Measurements from ENCODE around the gene HIF3A. TPM values are rescaled to one million over a fixed set of nuclear protein-coding genes. Genes with fewer than 3 reads are reported as not detected.
A peak's percentile ranks its signal among the peaks of the same experiment; 100 is the strongest.

HIF3A gene
- total RNA-seq, 4 donors from 2014 or later: 49.1 to 88.3 (median 66.0) TPM

GRCh38 chr19:46279177-46279576 lies 17.7 kb upstream of the HIF3A start:
- Histone ChIP-seq H3K27ac (no peak overlapping the region), H3K9me3 (no peaks in the 10 kb centered on the region), H3K27me3 (no peaks in the 10 kb centered on the region), H3K36me3 (no peaks in the 10 kb centered on the region), H3K4me3 (replicated peaks in 1 of 3) (no peak overlapping the region), H3K4me1 (no peaks in the 10 kb centered on the region)
- TF ChIP-seq CTCF (IDR thresholded peaks at IDR 0.05) (no peak), POLR2A (IDR thresholded peaks at IDR 0.05) (no peak)
- intact Hi-C loops (cut with DNase I): no loop called here
- 82 to 86% methylated on average over 7 of the region's 7 CpGs for WGBS, 2 donors
- no peak for DNase-seq

GRCh38 chr19:46283771-46284170 lies 13.1 kb upstream of the HIF3A start:
- Histone ChIP-seq H3K27ac (peak overlapping the region in 1 of 3 donors; percentile 17), H3K27me3 (no peaks in the 10 kb centered on the region), H3K9me3 (no peaks in the 10 kb centered on the region), H3K4me3 (replicated peaks in 1 of 3) (no peak overlapping the region), H3K36me3 (no peaks in the 10 kb centered on the region), H3K4me1 (no peaks in the 10 kb centered on the region)
- no peak for TF ChIP-seq POLR2A (IDR thresholded peaks at IDR 0.05)
- no peak for TF ChIP-seq CTCF (IDR thresholded peaks at IDR 0.05)
- WGBS, 2 donors: 53 to 68% methylated on average over 4 of the region's 4 CpGs
- DNase-seq: no peak
- intact Hi-C loops (cut with DNase I): loop anchor here (10.0 kb wide), 3 partner anchors 61 to 201 kb away; partner anchors contain the start of gene PPP5C

GRCh38 chr19:46284635-46285034 lies 12.2 kb upstream of the HIF3A start:
- Histone ChIP-seq H3K36me3 (no peaks in the 10 kb centered on the region), H3K9me3 (no peaks in the 10 kb centered on the region), H3K27ac (no peak overlapping the region), H3K4me3 (replicated peaks in 1 of 3) (no peak overlapping the region), H3K4me1 (no peaks in the 10 kb centered on the region), H3K27me3 (no peaks in the 10 kb centered on the region)
- DNase-seq: no peak
- intact Hi-C loops (cut with DNase I): loop anchor here (10.0 kb wide), 3 partner anchors 60 to 200 kb away; partner anchors contain the start of gene PPP5C
- WGBS, 2 donors: 73 to 75% methylated on average over 8 of the region's 9 CpGs
- TF ChIP-seq POLR2A (IDR thresholded peaks at IDR 0.05) (no peak), CTCF (IDR thresholded peaks at IDR 0.05) (no peak)

- Histone ChIP-seq H3K27ac (no peak overlapping the region), H3K4me1 (no peaks in the 10 kb centered on the region), H3K27me3 (no peaks in the 10 kb centered on the region), H3K4me3 (replicated peaks in 1 of 3) (no peak overlapping the region), H3K9me3 (no peaks in the 10 kb centered on the region), H3K36me3 (no peaks in the 10 kb centered on the region)
- no peak for DNase-seq
- TF ChIP-seq POLR2A (IDR thresholded peaks at IDR 0.05) (no peak), CTCF (IDR thresholded peaks at IDR 0.05) (no peak)
- WGBS, 2 donors: 66 to 69% methylated on average over 7 of the region's 7 CpGs
- intact Hi-C loops (cut with DNase I): loop anchor here (10.0 kb wide), 3 partner anchors 57 to 197 kb away; partner anchors contain the start of gene PPP5C
Observed at GRCh38 chr19:46287585-46287984, 9.3 kb upstream of the HIF3A start.

GRCh38 chr19:46288896-46289588 lies 7.8 kb upstream of the HIF3A start:
- Histone ChIP-seq H3K36me3 (no peaks in the 10 kb centered on the region), H3K27ac (peak overlapping the region in 2 of 3 donors; percentile 10 to 40), H3K4me1 (no peaks in the 10 kb centered on the region), H3K9me3 (no peaks in the 10 kb centered on the region), H3K4me3 (replicated peaks in 1 of 3) (no peak overlapping the region), H3K27me3 (no peaks in the 10 kb centered on the region)
- DNase-seq: peak in 1 of 2 donors; percentile 19
- WGBS, 2 donors: 52 to 53% methylated on average over 6 of the region's 6 CpGs
- TF ChIP-seq POLR2A (IDR thresholded peaks at IDR 0.05) (no peak), CTCF (IDR thresholded peaks at IDR 0.05) (no peak)
- intact Hi-C loops (cut with DNase I): loop anchor here (10.0 kb wide), 3 partner anchors 56 to 196 kb away; partner anchors contain the start of gene PPP5C

All from thyroid gland (tissue), 4 donors.